Neural cell (in vitro differentiated cells): Measurements from ENCODE around the gene BCL11B. TPM values are rescaled to one million over a fixed set of nuclear protein-coding genes. Genes with fewer than 3 reads are reported as not detected.

Experiments
- H2AFZ ChIP-seq: fragments of 200-600, 300-800 bp; sonication (generic), shearing (Covaris generic); 2 replicates; pipeline ENCODE4 v1.6.0; 2014; ENCODE audit warnings: low read depth, mild to moderate bottlenecking, antibody characterized with exemption, low read length, moderate library complexity
- H3F3A ChIP-seq: fragments of 200-600 bp; shearing (Covaris generic); 2 replicates; pipeline ENCODE4 v1.6.1; 2016; ENCODE audit warnings: mild to moderate bottlenecking, moderate library complexity, mixed read lengths, antibody characterized with exemption, low read length; ENCODE audit not compliant: insufficient read depth, poor library complexity, severe bottlenecking
- H3K27ac ChIP-seq: fragments of 200-600, 300-800 bp; sonication (generic), shearing (Covaris generic); 2 replicates; pipeline ENCODE4 v1.5.1; 2014; ENCODE audit warnings: mild to moderate bottlenecking, low read length, moderate library complexity
- H3K27me3 ChIP-seq: fragments of 300-800, 200-600 bp; sonication (generic), shearing (Covaris generic); 2 replicates; pipeline ENCODE4 v1.6.0; 2014; ENCODE audit warnings: mild to moderate bottlenecking, low read depth, low read length, moderate library complexity; ENCODE audit not compliant: insufficient read depth
- H3K36me3 ChIP-seq: fragments of 300-800, 200-600 bp; sonication (generic), shearing (Covaris generic); 2 replicates; pipeline ENCODE4 v1.5.1; 2014; ENCODE audit warnings: mild to moderate bottlenecking, antibody characterized with exemption, low read length, moderate library complexity; ENCODE audit not compliant: insufficient read depth
- H3K4me2 ChIP-seq: fragments of 300-800, 200-600 bp; sonication (generic), shearing (Covaris generic); 2 replicates; pipeline ENCODE4 v1.6.0; 2014; ENCODE audit warnings: mild to moderate bottlenecking, low read length
- H3K4me3 ChIP-seq: fragments of 300-800, 200-600 bp; sonication (generic), shearing (Covaris generic); 2 replicates; pipeline ENCODE4 v1.5.1; 2014; ENCODE audit warnings: mild to moderate bottlenecking, low read length, moderate library complexity
- H3K79me2 ChIP-seq: fragments of 200-600 bp; shearing (Covaris generic); replicated peaks from 2 replicates; pipeline ENCODE4 v1.6.0; 2014; ENCODE audit warnings: mild to moderate bottlenecking, low read length, moderate library complexity; ENCODE audit not compliant: insufficient read depth
- H3K9ac ChIP-seq: fragments of 300-800, 200-600 bp; sonication (generic), shearing (Covaris generic); 2 replicates; pipeline ENCODE4 v1.6.1; 2016; ENCODE audit warnings: mild to moderate bottlenecking, low read length, mixed read lengths
- H3K9me2 ChIP-seq: fragments of 200-600 bp; shearing (Covaris generic); 2 replicates; pipeline ENCODE4 v1.6.1; 2016; ENCODE audit warnings: mild to moderate bottlenecking, low read length, mixed read lengths; ENCODE audit not compliant: insufficient read depth
- H3K9me3 ChIP-seq: fragments of 200-600, 300-800 bp; sonication (generic), shearing (Covaris generic); 2 replicates; pipeline ENCODE4 v1.6.1; 2016; ENCODE audit warnings: mild to moderate bottlenecking, mixed run types, low read length, moderate library complexity, mixed read lengths
- H4K20me1 ChIP-seq: fragments of 200-600 bp; shearing (Covaris generic); 2 replicates; pipeline ENCODE4 v1.6.1; 2016; ENCODE audit warnings: mild to moderate bottlenecking, mixed run types; ENCODE audit not compliant: insufficient read depth
- EP300 ChIP-seq: fragments of 450-650 bp; conservative IDR thresholded peaks from 2 replicates; pipeline ENCODE4 v1.6.1; 2014; ENCODE audit warnings: antibody characterized with exemption, mild to moderate bottlenecking, moderate library complexity; ENCODE audit not compliant: poor library complexity, severe bottlenecking
- EZH2 ChIP-seq: fragments of 200-600, 300-800 bp; shearing (Covaris generic), sonication (generic); IDR thresholded peaks from 2 replicates; pipeline ENCODE4 v1.6.1; 2014; ENCODE audit warnings: antibody characterized with exemption, low read length, borderline replicate concordance, mild to moderate bottlenecking; ENCODE audit not compliant: insufficient read depth, poor library complexity, severe bottlenecking
- MXI1 ChIP-seq: fragments of 450-650 bp; conservative IDR thresholded peaks from 2 replicates; pipeline ENCODE4 v1.6.1; 2014; ENCODE audit warnings: antibody characterized with exemption, mild to moderate bottlenecking; ENCODE audit not compliant: poor library complexity, severe bottlenecking
- POLR2AphosphoS5 ChIP-seq: IDR thresholded peaks from 2 replicates; pipeline ENCODE4 v1.6.1; 2012
- RAD21 ChIP-seq: fragments of 450-650 bp; conservative IDR thresholded peaks from 2 replicates; pipeline ENCODE4 v1.6.1; 2014; ENCODE audit warnings: antibody characterized with exemption, mild to moderate bottlenecking, moderate library complexity
- SMC3 ChIP-seq: fragments of 450-650 bp; conservative IDR thresholded peaks from 2 replicates; pipeline ENCODE4 v1.6.1; 2014; ENCODE audit warnings: antibody characterized with exemption, mild to moderate bottlenecking, moderate library complexity; ENCODE audit not compliant: poor library complexity
- TAF1 ChIP-seq: IDR thresholded peaks from 2 replicates; pipeline ENCODE4 v1.6.1; 2012; ENCODE audit warnings: low read depth
- polyA plus RNA-seq: library from polyadenylated mRNA; depleted of rRNA; stranded (reverse); fragments of >200 nt; gene quantifications from 2 replicates; pipeline ENCODE4 v1.2.3, GENCODE V29; 2014
- TF ChIP-seq, protein P1 (sequence below): fragments of 450-650 bp; IDR thresholded peaks from 2 replicates; pipeline ENCODE4 v1.5.1; 2014; ENCODE audit warnings: antibody characterized with exemption, mild to moderate bottlenecking, moderate library complexity; ENCODE audit not compliant: poor library complexity, severe bottlenecking
- TF ChIP-seq, protein P2 (sequence below): IDR thresholded peaks from 2 replicates; pipeline ENCODE4 v1.6.1; 2012; ENCODE audit warnings: borderline replicate concordance

Gene BCL11B
- polyA plus RNA-seq, 1 donor from 2014 or later, result 104 TPM

DNA sequence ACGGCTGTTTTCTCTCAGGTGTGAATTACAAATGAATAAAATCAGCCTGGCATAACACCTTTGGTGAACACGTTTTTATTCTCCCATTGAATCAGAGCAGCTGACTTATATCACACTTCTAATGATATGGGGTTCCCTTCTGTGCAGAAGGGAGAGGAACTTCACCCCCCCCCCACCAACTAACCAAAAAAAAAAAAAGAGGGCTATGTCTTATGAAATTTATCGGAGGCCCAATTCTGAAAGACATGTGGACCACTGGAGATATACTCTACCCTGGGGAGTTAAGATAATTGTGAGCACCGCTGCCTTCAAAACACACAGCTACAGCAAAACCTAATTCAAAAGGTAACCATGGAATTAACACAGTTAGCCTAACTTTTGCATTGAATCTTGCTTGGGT is 4.6 kb downstream of the BCL11B start:
- Histone ChIP-seq H3K36me3 (no peaks in the 10 kb centered on the region), H3F3A (peaks cover 13% of the 10 kb centered on the region), H4K20me1 (peaks cover 19% of the 10 kb centered on the region), H3K27ac (peak overlapping the region; percentile 98), H3K9me2 (no peaks in the 10 kb centered on the region), H2AFZ (no peak overlapping the region), H3K4me2 (peak overlapping the region; percentile 74), H3K9ac (peak overlapping the region; percentile 98), H3K79me2 (peaks cover 91% of the 10 kb centered on the region), H3K9me3 (no peaks in the 10 kb centered on the region), H3K27me3 (no peaks in the 10 kb centered on the region), H3K4me3 (peak overlapping the region; percentile 91)
- TF ChIP-seq, protein P1, sequence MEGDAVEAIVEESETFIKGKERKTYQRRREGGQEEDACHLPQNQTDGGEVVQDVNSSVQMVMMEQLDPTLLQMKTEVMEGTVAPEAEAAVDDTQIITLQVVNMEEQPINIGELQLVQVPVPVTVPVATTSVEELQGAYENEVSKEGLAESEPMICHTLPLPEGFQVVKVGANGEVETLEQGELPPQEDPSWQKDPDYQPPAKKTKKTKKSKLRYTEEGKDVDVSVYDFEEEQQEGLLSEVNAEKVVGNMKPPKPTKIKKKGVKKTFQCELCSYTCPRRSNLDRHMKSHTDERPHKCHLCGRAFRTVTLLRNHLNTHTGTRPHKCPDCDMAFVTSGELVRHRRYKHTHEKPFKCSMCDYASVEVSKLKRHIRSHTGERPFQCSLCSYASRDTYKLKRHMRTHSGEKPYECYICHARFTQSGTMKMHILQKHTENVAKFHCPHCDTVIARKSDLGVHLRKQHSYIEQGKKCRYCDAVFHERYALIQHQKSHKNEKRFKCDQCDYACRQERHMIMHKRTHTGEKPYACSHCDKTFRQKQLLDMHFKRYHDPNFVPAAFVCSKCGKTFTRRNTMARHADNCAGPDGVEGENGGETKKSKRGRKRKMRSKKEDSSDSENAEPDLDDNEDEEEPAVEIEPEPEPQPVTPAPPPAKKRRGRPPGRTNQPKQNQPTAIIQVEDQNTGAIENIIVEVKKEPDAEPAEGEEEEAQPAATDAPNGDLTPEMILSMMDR, result no peak
- TF ChIP-seq TAF1 (no peak), EZH2 (no peak), POLR2AphosphoS5 (no peak), MXI1 (no peak), EP300 (no peak), RAD21 (no peak), SMC3 (no peak)
- TF ChIP-seq, protein P2, sequence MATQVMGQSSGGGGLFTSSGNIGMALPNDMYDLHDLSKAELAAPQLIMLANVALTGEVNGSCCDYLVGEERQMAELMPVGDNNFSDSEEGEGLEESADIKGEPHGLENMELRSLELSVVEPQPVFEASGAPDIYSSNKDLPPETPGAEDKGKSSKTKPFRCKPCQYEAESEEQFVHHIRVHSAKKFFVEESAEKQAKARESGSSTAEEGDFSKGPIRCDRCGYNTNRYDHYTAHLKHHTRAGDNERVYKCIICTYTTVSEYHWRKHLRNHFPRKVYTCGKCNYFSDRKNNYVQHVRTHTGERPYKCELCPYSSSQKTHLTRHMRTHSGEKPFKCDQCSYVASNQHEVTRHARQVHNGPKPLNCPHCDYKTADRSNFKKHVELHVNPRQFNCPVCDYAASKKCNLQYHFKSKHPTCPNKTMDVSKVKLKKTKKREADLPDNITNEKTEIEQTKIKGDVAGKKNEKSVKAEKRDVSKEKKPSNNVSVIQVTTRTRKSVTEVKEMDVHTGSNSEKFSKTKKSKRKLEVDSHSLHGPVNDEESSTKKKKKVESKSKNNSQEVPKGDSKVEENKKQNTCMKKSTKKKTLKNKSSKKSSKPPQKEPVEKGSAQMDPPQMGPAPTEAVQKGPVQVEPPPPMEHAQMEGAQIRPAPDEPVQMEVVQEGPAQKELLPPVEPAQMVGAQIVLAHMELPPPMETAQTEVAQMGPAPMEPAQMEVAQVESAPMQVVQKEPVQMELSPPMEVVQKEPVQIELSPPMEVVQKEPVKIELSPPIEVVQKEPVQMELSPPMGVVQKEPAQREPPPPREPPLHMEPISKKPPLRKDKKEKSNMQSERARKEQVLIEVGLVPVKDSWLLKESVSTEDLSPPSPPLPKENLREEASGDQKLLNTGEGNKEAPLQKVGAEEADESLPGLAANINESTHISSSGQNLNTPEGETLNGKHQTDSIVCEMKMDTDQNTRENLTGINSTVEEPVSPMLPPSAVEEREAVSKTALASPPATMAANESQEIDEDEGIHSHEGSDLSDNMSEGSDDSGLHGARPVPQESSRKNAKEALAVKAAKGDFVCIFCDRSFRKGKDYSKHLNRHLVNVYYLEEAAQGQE, result no peak

DNA sequence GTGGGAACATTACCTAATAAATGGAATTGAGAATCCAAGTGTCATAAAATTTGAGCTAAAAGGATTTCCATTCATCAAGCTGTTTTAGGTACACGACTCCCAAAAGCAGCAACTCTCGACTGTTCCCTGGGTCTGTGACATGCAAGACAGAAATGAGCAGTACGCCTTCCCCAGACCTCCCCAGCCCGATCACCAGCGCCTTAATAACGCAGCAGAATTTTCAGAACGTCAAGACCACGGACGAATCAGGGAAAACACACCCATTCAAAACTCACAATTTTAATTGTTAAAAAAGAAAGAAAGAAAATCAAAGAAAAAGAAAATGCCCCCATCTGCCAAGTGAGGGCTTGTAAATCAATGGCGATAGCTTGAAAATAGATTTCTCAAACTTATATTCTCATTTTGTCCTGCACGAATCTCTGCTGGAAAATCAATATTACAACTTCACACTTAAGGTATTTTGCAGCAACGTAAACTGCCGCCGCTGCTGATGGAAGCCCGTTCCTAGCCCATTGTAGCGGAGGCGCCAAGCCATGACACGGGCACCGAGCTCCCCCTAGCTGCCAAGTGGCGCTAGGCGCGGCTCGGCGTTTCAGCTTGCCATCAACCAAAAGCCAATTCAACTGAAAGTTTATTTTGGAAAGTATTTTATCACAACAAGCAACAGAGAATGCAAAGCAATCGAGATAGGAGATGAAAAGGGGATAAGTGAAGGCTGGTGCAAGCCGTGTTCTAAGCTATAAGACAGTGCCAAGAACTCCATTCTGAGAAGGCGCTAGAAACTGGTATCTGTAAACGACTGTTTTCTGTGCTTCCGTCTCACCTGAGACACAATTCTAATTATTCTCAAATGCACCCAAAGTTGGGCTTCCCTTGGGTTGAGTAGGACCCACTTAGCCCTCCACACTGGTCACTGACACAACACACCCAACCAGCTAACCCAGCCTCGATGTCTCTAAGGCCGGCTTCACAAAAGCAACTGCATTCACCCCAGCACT is 5.5 kb downstream of the BCL11B start:
- peaks cover 96% of the 10 kb centered on the region for H3K79me2 ChIP-seq
- no peaks in the 10 kb centered on the region for H3K27me3 ChIP-seq
- H3K9me3 ChIP-seq, result no peaks in the 10 kb centered on the region
- H3K4me3 ChIP-seq, result peak overlapping the region; percentile 91
- H3F3A ChIP-seq, result peaks cover 7% of the 10 kb centered on the region
- H4K20me1 ChIP-seq, result peaks cover 26% of the 10 kb centered on the region
- H3K9me2 ChIP-seq, result no peaks in the 10 kb centered on the region
- TF ChIP-seq, protein P2, result peak; percentile 89
- TF ChIP-seq TAF1 (peak; percentile 63), EP300 (peak; percentile 12), SMC3 (peak; percentile 90), MXI1 (peak; percentile 32), EZH2 (no peak), POLR2AphosphoS5 (peak; percentile 60), RAD21 (peak; percentile 98)
- TF ChIP-seq, protein P1, result peak; percentile 98
- H3K4me2 ChIP-seq, result peak overlapping the region; percentile 74
- peak overlapping the region; percentile 98 for H3K9ac ChIP-seq
- H3K36me3 ChIP-seq, result no peaks in the 10 kb centered on the region
- peak overlapping the region; percentile 98 for H3K27ac ChIP-seq
- no peak overlapping the region for H2AFZ ChIP-seq
